SK-N-SH (cell line): ENCODE data around the gene STARD10. TPM values are rescaled to one million over a fixed set of nuclear protein-coding genes. Genes with fewer than 3 reads are reported as not detected.
A peak's percentile ranks its signal among the peaks of the same experiment; 100 is the strongest.

Source experiments
- CTCF ChIA-PET: fragments of 300-600, 350-600 bp; formaldehyde crosslinking; extraction: SDS; loops from one replicate; lab custom pipeline; 2021; lab: Yijun Ruan, JAX
- POLR2A ChIA-PET: fragments of 350-600 bp; sonication (Branson Sonifier 250); formaldehyde crosslinking; extraction: SDS; loops from one replicate; lab custom pipeline; 2020; ENCODE audit warnings: antibody characterized with exemption, inconsistent platforms; lab: Yijun Ruan, JAX
- DNase-seq: peaks from one replicate; pipeline ENCODE4 v3.0.0; 2012
- H2AFZ ChIP-seq: fragments of 200-600 bp; sonication (generic); 2 replicates; pipeline ENCODE4 v1.8.1; 2016; ENCODE audit warnings: antibody characterized with exemption, mild to moderate bottlenecking, low read depth
- H3F3A ChIP-seq: fragments of 200-600 bp; sonication (generic); replicated peaks from 2 replicates; pipeline ENCODE3; 2016; ENCODE audit warnings: antibody characterized with exemption, mild to moderate bottlenecking; ENCODE audit not compliant: insufficient read depth
- H3K27ac ChIP-seq, 2 experiments: fragments of 200-500 bp in 1 of 2; fragments of 200-600 bp in 1 of 2; sonication (Bioruptor generic) in 1 of 2; sonication (generic), shearing (Covaris generic) in 1 of 2; 2 replicates each; pipeline versions ENCODE4 v1.5.1 to v1.6.1; 2014 to 2016; ENCODE audit warnings: low read depth in 2 of 2, inconsistent platforms in 1 of 2, low read length in 1 of 2, mild to moderate bottlenecking in 1 of 2, mixed read lengths in 1 of 2
- H3K27me3 ChIP-seq: fragments of 200-600 bp; sonication (generic), shearing (Covaris generic); 2 replicates; pipeline ENCODE4 v1.6.1; 2016; ENCODE audit warnings: mixed run types; ENCODE audit not compliant: insufficient read depth
- H3K36me3 ChIP-seq, 2 experiments: fragments of 200-500 bp in 1 of 2; fragments of 200-600 bp in 1 of 2; sonication (Bioruptor generic) in 1 of 2; sonication (generic) in 1 of 2; replicated peaks in 1 of 2; 2 replicates each; pipeline versions ENCODE3 to v1.5.1; 2014 to 2016; ENCODE audit warnings: low read length in 1 of 2, mild to moderate bottlenecking in 1 of 2; ENCODE audit not compliant: insufficient read depth in 2 of 2, control insufficient read depth in 1 of 2
- H3K4me1 ChIP-seq, 2 experiments: fragments of 200-500 bp in 1 of 2; fragments of 200-600 bp in 1 of 2; sonication (Bioruptor generic) in 1 of 2; sonication (generic), shearing (Covaris generic) in 1 of 2; 2 replicates each; pipeline versions ENCODE4 v1.5.1 to v1.6.1; 2014 to 2016; ENCODE audit warnings: low read depth in 1 of 2, low read length in 1 of 2, mixed run types in 1 of 2; ENCODE audit not compliant: insufficient read depth in 2 of 2, control insufficient read depth in 1 of 2
- H3K4me2 ChIP-seq: fragments of 200-600 bp; sonication (generic), shearing (Covaris generic); 2 replicates; pipeline ENCODE4 v1.6.1; 2017; ENCODE audit warnings: mixed run types
- H3K4me3 ChIP-seq, 2 experiments: fragments of 200-500 bp in 1 of 2; fragments of 200-600 bp in 1 of 2; sonication (Bioruptor generic) in 1 of 2; sonication (generic), shearing (Covaris generic) in 1 of 2; 2 replicates each; pipeline versions ENCODE4 v1.5.1 to v1.8.1; 2014 to 2016; ENCODE audit warnings: low read depth in 2 of 2, inconsistent platforms in 1 of 2, low read length in 1 of 2, mild to moderate bottlenecking in 1 of 2, mixed read lengths in 1 of 2, moderate library complexity in 1 of 2
- H3K79me2 ChIP-seq: fragments of 200-600 bp; sonication (generic); 2 replicates; pipeline ENCODE4 v1.8.1; 2017; ENCODE audit warnings: mild to moderate bottlenecking; ENCODE audit not compliant: insufficient read depth
- H3K9ac ChIP-seq: fragments of 200-600 bp; sonication (generic); 2 replicates; pipeline ENCODE4 v1.6.1; 2017; ENCODE audit warnings: mixed run types
- H3K9me2 ChIP-seq: fragments of 200-600 bp; sonication (generic); 2 replicates; pipeline ENCODE4 v1.6.1; 2017; ENCODE audit warnings: mixed run types
- H3K9me3 ChIP-seq: fragments of 200-600 bp; sonication (generic); 2 replicates; pipeline ENCODE4 v1.6.1; 2017; ENCODE audit warnings: mixed run types, mild to moderate bottlenecking, moderate library complexity
- H4K20me1 ChIP-seq: fragments of 200-600 bp; sonication (generic); 2 replicates; pipeline ENCODE4 v1.6.1; 2017; ENCODE audit warnings: mild to moderate bottlenecking, mixed run types; ENCODE audit not compliant: insufficient read depth
- CHD2 ChIP-seq: fragments of 150-350 bp; IDR thresholded peaks from 2 replicates; pipeline ENCODE4 v1.6.1; 2018; ENCODE audit warnings: low read length; ENCODE audit not compliant: partially characterized antibody
- ELF1 ChIP-seq: IDR thresholded peaks from 2 replicates; pipeline ENCODE4 v1.4.0; 2012
- EP300 ChIP-seq, 2 experiments: IDR thresholded peaks; 2 replicates each; pipeline versions ENCODE4 v1.4.0 to v1.6.1; 2012; ENCODE audit warnings: borderline replicate concordance in 1 of 2, low read depth in 1 of 2, low read length in 1 of 2
- FOSL2 ChIP-seq: IDR thresholded peaks from 2 replicates; pipeline ENCODE4 v1.4.0; 2012; ENCODE audit warnings: low read depth, mild to moderate bottlenecking, moderate library complexity, borderline replicate concordance
- FOXJ3 ChIP-seq: sonication (generic); formaldehyde crosslinking; IDR thresholded peaks from 2 replicates; pipeline ENCODE4 v1.5.1; 2020; ENCODE audit warnings: mild to moderate bottlenecking, missing genetic modification reagents
- GABPA ChIP-seq: IDR thresholded peaks from 2 replicates; pipeline ENCODE4 v1.4.0; 2012; ENCODE audit warnings: low read depth, mild to moderate bottlenecking
- MEF2A ChIP-seq: IDR thresholded peaks from 2 replicates; pipeline ENCODE4 v1.4.0; 2012; ENCODE audit warnings: low read depth, borderline replicate concordance
- MXI1 ChIP-seq: IDR thresholded peaks from 2 replicates; pipeline ENCODE4 v1.6.1; 2012; ENCODE audit warnings: mild to moderate bottlenecking, low read depth, low read length, improper control_type of control experiment
- NRF1 ChIP-seq: IDR thresholded peaks from 2 replicates; pipeline ENCODE4 v1.6.1; 2012; ENCODE audit warnings: low read depth, mild to moderate bottlenecking, low read length
- POLR2AphosphoS5 ChIP-seq: IDR thresholded peaks from 2 replicates; pipeline ENCODE4 v1.6.1; 2012; ENCODE audit warnings: low read depth, low read length
- RAD21 ChIP-seq: IDR thresholded peaks from 2 replicates; pipeline ENCODE4 v1.6.1; 2012; ENCODE audit warnings: mild to moderate bottlenecking, low read length
- RCOR1 ChIP-seq: fragments of 150-350 bp; IDR thresholded peaks from 2 replicates; pipeline ENCODE4 v1.6.1; 2017; ENCODE audit warnings: antibody characterized with exemption, low read length
- RXRA ChIP-seq: IDR thresholded peaks from 2 replicates; pipeline ENCODE4 v1.4.0; 2012; ENCODE audit warnings: low read depth, mild to moderate bottlenecking, borderline replicate concordance
- SIN3A ChIP-seq: IDR thresholded peaks from 2 replicates; pipeline ENCODE4 v1.6.1; 2012; ENCODE audit warnings: low read depth, mild to moderate bottlenecking, low read length, moderate library complexity, borderline replicate concordance
- TCF12 ChIP-seq: IDR thresholded peaks from 2 replicates; pipeline ENCODE4 v1.4.0; 2012
- WGBS: methylation state at CpG from one replicate; pipeline ENCODE4 v1.1.6; 2017; ENCODE audit warnings: low lambda C conversion rate; 5-methylcytosine and 5-hydroxymethylcytosine counted together
- polyA plus RNA-seq, 3 experiments: library from polyadenylated mRNA; depleted of rRNA; stranded (reverse); fragments of >200 nt; gene quantifications; 2 replicates each; pipeline ENCODE4 v1.2.3, GENCODE V29; 2012
- TF ChIP-seq, protein P1 (sequence below): IDR thresholded peaks from 2 replicates; pipeline ENCODE4; 2012
- TF ChIP-seq, protein P2 (sequence below): IDR thresholded peaks from 2 replicates; pipeline ENCODE4 v1.4.0; 2012; ENCODE audit warnings: low read depth, borderline replicate concordance
- TF ChIP-seq, protein P3 (sequence below): fragments of 200-600 bp; sonication (generic); IDR thresholded peaks from 2 replicates; pipeline ENCODE4 v1.6.1; 2017; ENCODE audit warnings: antibody characterized with exemption, mild to moderate bottlenecking, moderate library complexity
- TF ChIP-seq, protein P4 (sequence below): IDR thresholded peaks from 2 replicates; pipeline ENCODE4 v1.4.0; 2012; ENCODE audit warnings: low read depth, borderline replicate concordance

STARD10 gene
- polyA plus RNA-seq, 1 of the 3 experiments (the other 2 are of a cell fraction): 47.7 TPM

DNA sequence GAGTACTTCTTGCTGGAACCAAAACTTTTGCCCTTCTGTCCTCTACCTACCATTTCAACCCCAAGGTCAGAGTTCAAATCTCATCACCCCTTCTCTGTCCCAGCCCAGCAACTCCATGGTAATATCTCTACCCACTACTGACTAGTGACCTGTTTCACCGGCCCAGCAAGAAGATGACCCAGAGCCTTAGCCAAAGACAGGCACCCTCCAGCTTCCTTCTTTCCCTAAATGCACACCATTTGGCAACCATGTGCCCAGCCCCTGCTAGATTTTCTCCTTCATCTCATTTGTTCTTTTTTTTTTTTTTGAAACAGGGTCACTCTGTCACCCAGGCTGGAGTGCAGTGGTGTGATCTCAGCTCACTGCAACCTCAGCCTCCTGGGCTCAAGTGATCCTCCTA, 56.5 kb downstream of the STARD10 start:
- CTCF ChIA-PET: interaction anchor here (1.0 to 18.2 kb wide), 4 partner anchors 9 to 56 kb away, joined by 3 to 198 read pairs (median 22); partner anchors contain the start of gene STARD10
- Histone ChIP-seq H3K4me2 (no peak overlapping the region), H3K9me2 (no peaks in the 10 kb centered on the region), H3K9me3 (no peaks in the 10 kb centered on the region), H3K4me3 (no peak overlapping the region), H4K20me1 (0 out of 2 replicates have a peak, but pooled peaks cover 4% of the 10 kb centered on the region), H3K36me3 (no peaks in the 10 kb centered on the region), H3K79me2 (peaks cover 25% of the 10 kb centered on the region; the same call in 1 of the 2 replicates), H3K27me3 (no peaks in the 10 kb centered on the region), H2AFZ (no peak overlapping the region), H3K9ac (no peak overlapping the region), H3K4me1 (peaks cover 21 to 54% of the 10 kb centered on the region in 2 experiments; a peak in 3 of 4 replicates), H3F3A (peaks cover 15% of the 10 kb centered on the region), H3K27ac (peak overlapping the region; percentile 53 to 64; a peak in 2 of 4 replicates)
- TF ChIP-seq RAD21 (no peak), SIN3A (no peak), ELF1 (no peak), RXRA (no peak), MXI1 (no peak), RCOR1 (no peak), NRF1 (no peak), POLR2AphosphoS5 (no peak), MEF2A (no peak), CHD2 (no peak), GABPA (no peak), FOXJ3 (CRISPR knock-in tag) (no peak), TCF12 (no peak), EP300 (IDR thresholded peaks at IDR 0.05; ENCODE audit: borderline replicate concordance in 1 of 2, low read depth in 1 of 2, low read length in 1 of 2) (no peak), FOSL2 (no peak)
- TF ChIP-seq, protein P1, sequence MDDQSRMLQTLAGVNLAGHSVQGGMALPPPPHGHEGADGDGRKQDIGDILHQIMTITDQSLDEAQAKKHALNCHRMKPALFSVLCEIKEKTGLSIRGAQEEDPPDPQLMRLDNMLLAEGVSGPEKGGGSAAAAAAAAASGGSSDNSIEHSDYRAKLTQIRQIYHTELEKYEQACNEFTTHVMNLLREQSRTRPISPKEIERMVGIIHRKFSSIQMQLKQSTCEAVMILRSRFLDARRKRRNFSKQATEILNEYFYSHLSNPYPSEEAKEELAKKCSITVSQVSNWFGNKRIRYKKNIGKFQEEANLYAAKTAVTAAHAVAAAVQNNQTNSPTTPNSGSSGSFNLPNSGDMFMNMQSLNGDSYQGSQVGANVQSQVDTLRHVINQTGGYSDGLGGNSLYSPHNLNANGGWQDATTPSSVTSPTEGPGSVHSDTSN: no peak
- TF ChIP-seq, protein P2, sequence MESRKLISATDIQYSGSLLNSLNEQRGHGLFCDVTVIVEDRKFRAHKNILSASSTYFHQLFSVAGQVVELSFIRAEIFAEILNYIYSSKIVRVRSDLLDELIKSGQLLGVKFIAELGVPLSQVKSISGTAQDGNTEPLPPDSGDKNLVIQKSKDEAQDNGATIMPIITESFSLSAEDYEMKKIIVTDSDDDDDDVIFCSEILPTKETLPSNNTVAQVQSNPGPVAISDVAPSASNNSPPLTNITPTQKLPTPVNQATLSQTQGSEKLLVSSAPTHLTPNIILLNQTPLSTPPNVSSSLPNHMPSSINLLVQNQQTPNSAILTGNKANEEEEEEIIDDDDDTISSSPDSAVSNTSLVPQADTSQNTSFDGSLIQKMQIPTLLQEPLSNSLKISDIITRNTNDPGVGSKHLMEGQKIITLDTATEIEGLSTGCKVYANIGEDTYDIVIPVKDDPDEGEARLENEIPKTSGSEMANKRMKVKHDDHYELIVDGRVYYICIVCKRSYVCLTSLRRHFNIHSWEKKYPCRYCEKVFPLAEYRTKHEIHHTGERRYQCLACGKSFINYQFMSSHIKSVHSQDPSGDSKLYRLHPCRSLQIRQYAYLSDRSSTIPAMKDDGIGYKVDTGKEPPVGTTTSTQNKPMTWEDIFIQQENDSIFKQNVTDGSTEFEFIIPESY: no peak
- TF ChIP-seq, protein P3, sequence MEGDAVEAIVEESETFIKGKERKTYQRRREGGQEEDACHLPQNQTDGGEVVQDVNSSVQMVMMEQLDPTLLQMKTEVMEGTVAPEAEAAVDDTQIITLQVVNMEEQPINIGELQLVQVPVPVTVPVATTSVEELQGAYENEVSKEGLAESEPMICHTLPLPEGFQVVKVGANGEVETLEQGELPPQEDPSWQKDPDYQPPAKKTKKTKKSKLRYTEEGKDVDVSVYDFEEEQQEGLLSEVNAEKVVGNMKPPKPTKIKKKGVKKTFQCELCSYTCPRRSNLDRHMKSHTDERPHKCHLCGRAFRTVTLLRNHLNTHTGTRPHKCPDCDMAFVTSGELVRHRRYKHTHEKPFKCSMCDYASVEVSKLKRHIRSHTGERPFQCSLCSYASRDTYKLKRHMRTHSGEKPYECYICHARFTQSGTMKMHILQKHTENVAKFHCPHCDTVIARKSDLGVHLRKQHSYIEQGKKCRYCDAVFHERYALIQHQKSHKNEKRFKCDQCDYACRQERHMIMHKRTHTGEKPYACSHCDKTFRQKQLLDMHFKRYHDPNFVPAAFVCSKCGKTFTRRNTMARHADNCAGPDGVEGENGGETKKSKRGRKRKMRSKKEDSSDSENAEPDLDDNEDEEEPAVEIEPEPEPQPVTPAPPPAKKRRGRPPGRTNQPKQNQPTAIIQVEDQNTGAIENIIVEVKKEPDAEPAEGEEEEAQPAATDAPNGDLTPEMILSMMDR: no peak
- TF ChIP-seq, protein P4, sequence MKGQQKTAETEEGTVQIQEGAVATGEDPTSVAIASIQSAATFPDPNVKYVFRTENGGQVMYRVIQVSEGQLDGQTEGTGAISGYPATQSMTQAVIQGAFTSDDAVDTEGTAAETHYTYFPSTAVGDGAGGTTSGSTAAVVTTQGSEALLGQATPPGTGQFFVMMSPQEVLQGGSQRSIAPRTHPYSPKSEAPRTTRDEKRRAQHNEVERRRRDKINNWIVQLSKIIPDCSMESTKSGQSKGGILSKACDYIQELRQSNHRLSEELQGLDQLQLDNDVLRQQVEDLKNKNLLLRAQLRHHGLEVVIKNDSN: no peak
- 100% methylated on average over 1 of the region's 1 CpG for WGBS
- DNase-seq: no peak
- POLR2A ChIA-PET: no interaction called here
